ENCODE data around the gene CCT4.

CCT4 gene

DNA sequence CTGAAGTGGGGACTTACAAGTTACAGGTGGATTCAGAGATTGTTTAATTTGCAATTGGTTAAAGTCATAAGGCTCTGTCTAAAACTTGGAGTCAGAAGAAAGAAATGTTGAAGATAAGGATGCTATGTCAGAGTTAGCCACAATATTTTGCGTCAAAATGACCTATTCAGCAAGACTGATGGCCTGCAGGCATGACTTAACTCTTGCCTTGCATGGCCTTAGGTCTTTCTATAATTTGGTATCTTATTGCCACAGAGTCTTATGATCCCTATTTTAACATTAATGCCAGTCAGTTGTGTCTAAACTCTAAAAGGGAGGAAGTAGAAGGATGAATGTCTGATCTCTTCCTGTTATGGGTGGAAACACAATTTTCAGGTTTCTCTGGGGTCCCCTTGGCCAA is 11.8 kb upstream of the CCT4 start:
- TF ChIP-seq SNAI2 (CRISPR knock-in tag; IDR thresholded peaks at IDR 0.05) (no peak), CSRNP3 (CRISPR knock-in tag; IDR thresholded peaks at IDR 0.05) (no peak), TCF4 (CRISPR knock-in tag; IDR thresholded peaks at IDR 0.05; ENCODE audit: borderline replicate concordance) (no peak), ZC3H10 (CRISPR knock-in tag; IDR thresholded peaks at IDR 0.05) (no peak), ZNF565 (CRISPR knock-in tag; conservative IDR thresholded peaks at IDR 0.05; ENCODE audit: low read depth) (no peak), RARB (CRISPR knock-in tag; IDR thresholded peaks at IDR 0.05) (no peak), PPARA (CRISPR knock-in tag; IDR thresholded peaks at IDR 0.05; ENCODE audit: borderline replicate concordance) (no peak), ESRRG (CRISPR knock-in tag; IDR thresholded peaks at IDR 0.05) (no peak), ARNTL (CRISPR knock-in tag; IDR thresholded peaks at IDR 0.05; ENCODE audit: borderline replicate concordance, low read depth) (no peak), ISL1 (CRISPR knock-in tag; IDR thresholded peaks at IDR 0.05) (no peak), BACH2 (CRISPR knock-in tag; IDR thresholded peaks at IDR 0.05; ENCODE audit: borderline replicate concordance) (no peak), ZFP30 (CRISPR knock-in tag; IDR thresholded peaks at IDR 0.05) (no peak), OSR1 (CRISPR knock-in tag; IDR thresholded peaks at IDR 0.05) (no peak), ZNF70 (CRISPR knock-in tag; IDR thresholded peaks at IDR 0.05) (no peak), CSDC2 (CRISPR knock-in tag; IDR thresholded peaks at IDR 0.05) (no peak), GLIS3 (CRISPR knock-in tag; IDR thresholded peaks at IDR 0.05) (no peak), ZNF8 (CRISPR knock-in tag; IDR thresholded peaks at IDR 0.05) (no peak), ZFP3 (CRISPR knock-in tag; IDR thresholded peaks at IDR 0.05) (no peak)
- TF ChIP-seq, protein P1, sequence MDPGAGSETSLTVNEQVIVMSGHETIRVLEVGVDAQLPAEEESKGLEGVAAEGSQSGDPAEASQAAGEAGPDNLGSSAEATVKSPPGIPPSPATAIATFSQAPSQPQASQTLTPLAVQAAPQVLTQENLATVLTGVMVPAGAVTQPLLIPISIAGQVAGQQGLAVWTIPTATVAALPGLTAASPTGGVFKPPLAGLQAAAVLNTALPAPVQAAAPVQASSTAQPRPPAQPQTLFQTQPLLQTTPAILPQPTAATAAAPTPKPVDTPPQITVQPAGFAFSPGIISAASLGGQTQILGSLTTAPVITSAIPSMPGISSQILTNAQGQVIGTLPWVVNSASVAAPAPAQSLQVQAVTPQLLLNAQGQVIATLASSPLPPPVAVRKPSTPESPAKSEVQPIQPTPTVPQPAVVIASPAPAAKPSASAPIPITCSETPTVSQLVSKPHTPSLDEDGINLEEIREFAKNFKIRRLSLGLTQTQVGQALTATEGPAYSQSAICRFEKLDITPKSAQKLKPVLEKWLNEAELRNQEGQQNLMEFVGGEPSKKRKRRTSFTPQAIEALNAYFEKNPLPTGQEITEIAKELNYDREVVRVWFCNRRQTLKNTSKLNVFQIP (CRISPR knock-in tag; IDR thresholded peaks at IDR 0.05; ENCODE audit: borderline replicate concordance, low read depth): no peak
- TF ChIP-seq, protein P2, sequence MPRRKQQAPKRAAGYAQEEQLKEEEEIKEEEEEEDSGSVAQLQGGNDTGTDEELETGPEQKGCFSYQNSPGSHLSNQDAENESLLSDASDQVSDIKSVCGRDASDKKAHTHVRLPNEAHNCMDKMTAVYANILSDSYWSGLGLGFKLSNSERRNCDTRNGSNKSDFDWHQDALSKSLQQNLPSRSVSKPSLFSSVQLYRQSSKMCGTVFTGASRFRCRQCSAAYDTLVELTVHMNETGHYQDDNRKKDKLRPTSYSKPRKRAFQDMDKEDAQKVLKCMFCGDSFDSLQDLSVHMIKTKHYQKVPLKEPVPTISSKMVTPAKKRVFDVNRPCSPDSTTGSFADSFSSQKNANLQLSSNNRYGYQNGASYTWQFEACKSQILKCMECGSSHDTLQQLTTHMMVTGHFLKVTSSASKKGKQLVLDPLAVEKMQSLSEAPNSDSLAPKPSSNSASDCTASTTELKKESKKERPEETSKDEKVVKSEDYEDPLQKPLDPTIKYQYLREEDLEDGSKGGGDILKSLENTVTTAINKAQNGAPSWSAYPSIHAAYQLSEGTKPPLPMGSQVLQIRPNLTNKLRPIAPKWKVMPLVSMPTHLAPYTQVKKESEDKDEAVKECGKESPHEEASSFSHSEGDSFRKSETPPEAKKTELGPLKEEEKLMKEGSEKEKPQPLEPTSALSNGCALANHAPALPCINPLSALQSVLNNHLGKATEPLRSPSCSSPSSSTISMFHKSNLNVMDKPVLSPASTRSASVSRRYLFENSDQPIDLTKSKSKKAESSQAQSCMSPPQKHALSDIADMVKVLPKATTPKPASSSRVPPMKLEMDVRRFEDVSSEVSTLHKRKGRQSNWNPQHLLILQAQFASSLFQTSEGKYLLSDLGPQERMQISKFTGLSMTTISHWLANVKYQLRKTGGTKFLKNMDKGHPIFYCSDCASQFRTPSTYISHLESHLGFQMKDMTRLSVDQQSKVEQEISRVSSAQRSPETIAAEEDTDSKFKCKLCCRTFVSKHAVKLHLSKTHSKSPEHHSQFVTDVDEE (CRISPR knock-in tag; IDR thresholded peaks at IDR 0.05): no peak
- no peak for ATAC-seq

- TF ChIP-seq PATZ1 (CRISPR knock-in tag; IDR thresholded peaks at IDR 0.05; ENCODE audit: borderline replicate concordance) (no peak), BACH2 (CRISPR knock-in tag; IDR thresholded peaks at IDR 0.05; ENCODE audit: borderline replicate concordance) (no peak), ZNF565 (CRISPR knock-in tag; conservative IDR thresholded peaks at IDR 0.05; ENCODE audit: low read depth) (no peak), GLIS3 (CRISPR knock-in tag; IDR thresholded peaks at IDR 0.05) (no peak), ISL1 (CRISPR knock-in tag; IDR thresholded peaks at IDR 0.05) (no peak), TOX (CRISPR knock-in tag; IDR thresholded peaks at IDR 0.05; ENCODE audit: borderline replicate concordance) (no peak), ESRRG (CRISPR knock-in tag; IDR thresholded peaks at IDR 0.05) (no peak), TCF4 (CRISPR knock-in tag; IDR thresholded peaks at IDR 0.05; ENCODE audit: borderline replicate concordance) (no peak), RARB (CRISPR knock-in tag; IDR thresholded peaks at IDR 0.05) (no peak), OSR1 (CRISPR knock-in tag; IDR thresholded peaks at IDR 0.05) (no peak), CSRNP3 (CRISPR knock-in tag; IDR thresholded peaks at IDR 0.05) (no peak), ZNF70 (CRISPR knock-in tag; IDR thresholded peaks at IDR 0.05) (no peak), ZFP30 (CRISPR knock-in tag; IDR thresholded peaks at IDR 0.05) (no peak), CSDC2 (CRISPR knock-in tag; IDR thresholded peaks at IDR 0.05) (no peak), ZNF8 (CRISPR knock-in tag; IDR thresholded peaks at IDR 0.05) (no peak), PPARA (CRISPR knock-in tag; IDR thresholded peaks at IDR 0.05; ENCODE audit: borderline replicate concordance) (no peak)
- TF ChIP-seq, protein P3, sequence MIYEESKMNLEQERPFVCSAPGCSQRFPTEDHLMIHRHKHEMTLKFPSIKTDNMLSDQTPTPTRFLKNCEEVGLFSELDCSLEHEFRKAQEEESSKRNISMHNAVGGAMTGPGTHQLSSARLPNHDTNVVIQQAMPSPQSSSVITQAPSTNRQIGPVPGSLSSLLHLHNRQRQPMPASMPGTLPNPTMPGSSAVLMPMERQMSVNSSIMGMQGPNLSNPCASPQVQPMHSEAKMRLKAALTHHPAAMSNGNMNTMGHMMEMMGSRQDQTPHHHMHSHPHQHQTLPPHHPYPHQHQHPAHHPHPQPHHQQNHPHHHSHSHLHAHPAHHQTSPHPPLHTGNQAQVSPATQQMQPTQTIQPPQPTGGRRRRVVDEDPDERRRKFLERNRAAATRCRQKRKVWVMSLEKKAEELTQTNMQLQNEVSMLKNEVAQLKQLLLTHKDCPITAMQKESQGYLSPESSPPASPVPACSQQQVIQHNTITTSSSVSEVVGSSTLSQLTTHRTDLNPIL (CRISPR knock-in tag; IDR thresholded peaks at IDR 0.05; ENCODE audit: low read depth): no peak
- TF ChIP-seq, protein P2 (CRISPR knock-in tag; IDR thresholded peaks at IDR 0.05): no peak
- TF ChIP-seq, protein P1 (CRISPR knock-in tag; IDR thresholded peaks at IDR 0.05; ENCODE audit: borderline replicate concordance, low read depth): no peak
- peak; percentile 79 for ATAC-seq
These were observed 10.4 kb upstream of the CCT4 start for GRCh38 chr2:61898810-61899209.
